Activated CD4-positive, CD25-positive, alpha-beta regulatory T cell treated with anti-CD3 and anti-CD28 coated beads, Interleukin-2, amount 50 U/mL, for 16 hours (primary cell): ENCODE data around the gene CTSC.

Experiments used
- DNase-seq: peaks from one replicate; pipeline ENCODE4 v3.0.0-alpha.2; 2020; ENCODE audit warnings: low read depth, low spot score

CTSC gene

DNA sequence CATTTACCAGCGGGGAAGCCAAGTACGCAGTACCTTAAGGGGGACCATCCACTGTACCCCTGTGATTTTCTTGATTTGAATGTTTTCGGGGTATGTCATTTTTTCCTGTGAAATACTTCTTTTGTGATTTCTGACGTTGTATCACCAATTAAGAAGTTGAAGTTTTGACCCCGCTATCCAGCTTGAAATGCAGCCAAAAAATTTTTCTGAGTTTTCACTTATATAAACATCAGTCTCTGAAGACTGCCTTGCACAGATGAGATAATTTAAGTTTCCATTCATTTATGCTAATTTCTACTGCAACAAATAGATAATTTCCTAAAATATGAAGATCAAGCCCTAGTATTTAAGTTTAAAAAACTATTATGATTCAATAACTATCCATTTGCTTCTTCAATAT is 20.0 kb downstream of the CTSC start:
- no peak for DNase-seq

DNA sequence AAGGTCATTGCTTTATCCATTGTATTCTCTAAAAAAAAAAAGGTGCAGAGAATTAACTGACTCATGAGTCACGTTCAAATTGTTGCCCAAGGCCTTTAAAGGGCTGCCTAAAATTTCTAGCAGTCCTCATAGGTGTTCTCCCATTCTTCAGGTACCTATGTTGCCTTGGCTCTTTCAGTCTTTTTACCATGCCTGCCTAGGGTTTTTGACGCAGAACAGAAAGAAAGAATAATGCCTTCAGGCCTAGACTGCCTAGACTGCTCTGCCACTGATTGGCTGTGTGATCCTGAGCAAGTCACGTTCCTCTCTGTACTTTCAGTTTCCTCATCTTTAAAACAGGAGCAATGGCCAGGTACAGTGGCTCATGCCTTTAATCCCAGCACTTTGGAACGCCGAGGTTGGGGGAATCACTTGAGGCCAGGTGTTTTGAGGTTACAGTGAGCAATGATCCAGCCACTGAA is 21.5 kb downstream of the CTSC start:
- no peak for DNase-seq

GRCh38 chr11:88315015-88315414 is 22.5 kb downstream of the CTSC start:
- DNase-seq: no peak

- no peak for DNase-seq
These were observed 24.1 kb downstream of the CTSC start for GRCh38 chr11:88313441-88313840.

GRCh38 chr11:88312628-88313027 is 24.9 kb downstream of the CTSC start:
- DNase-seq: no peak

- DNase-seq: no peak
These were observed 27.3 kb downstream of the CTSC start for GRCh38 chr11:88310246-88310645.

- no peak for DNase-seq
These were observed 29.0 kb downstream of the CTSC start for GRCh38 chr11:88308576-88308975.

- DNase-seq: no peak
These were observed 29.6 kb downstream of the CTSC start for GRCh38 chr11:88307749-88308425.

DNA sequence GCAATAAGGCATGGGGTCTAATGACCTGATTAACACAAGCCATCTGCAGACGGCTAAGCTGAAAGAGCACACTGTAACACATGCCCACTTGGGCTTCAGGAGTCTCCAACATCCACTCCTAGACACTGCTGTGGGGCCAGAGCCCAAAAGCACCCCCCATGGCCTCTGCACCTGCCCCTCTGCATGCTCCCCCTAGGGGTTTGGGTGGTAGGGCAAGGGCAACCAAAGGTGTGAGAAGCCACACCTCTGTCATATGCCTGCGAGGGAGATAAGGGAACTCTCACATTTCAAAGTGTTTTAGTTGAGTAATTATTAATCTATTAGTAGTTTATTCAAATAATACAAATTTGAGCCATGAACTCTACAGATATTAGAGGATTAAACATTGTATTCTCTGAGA is 30.8 kb downstream of the CTSC start:
- no peak for DNase-seq

GRCh38 chr11:88305430-88305829 is 32.1 kb downstream of the CTSC start:
- no peak for DNase-seq

DNA sequence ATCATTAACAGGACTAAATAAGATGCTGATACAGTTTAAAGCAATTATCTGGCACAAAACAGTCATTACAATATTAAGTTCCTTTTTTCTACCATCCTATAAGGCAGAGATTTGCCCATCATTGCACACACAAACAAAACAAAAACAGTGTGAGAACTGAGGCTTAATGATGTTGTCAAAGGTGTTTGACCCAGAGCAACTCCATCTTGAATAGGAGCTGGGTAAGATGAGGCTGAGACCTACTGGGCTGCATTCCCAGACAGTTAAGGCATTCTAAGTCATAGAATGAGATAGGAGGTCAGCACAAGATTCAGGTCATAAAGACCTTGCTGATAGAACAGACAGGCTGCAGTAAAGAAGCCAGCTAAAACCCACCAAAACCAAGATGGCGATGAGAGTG is 33.2 kb downstream of the CTSC start:
- no peak for DNase-seq

GRCh38 chr11:88303037-88303436 is 34.5 kb downstream of the CTSC start:
- DNase-seq: no peak

GRCh38 chr11:88301488-88302140 is 35.9 kb downstream of the CTSC start:
- no peak for DNase-seq

- DNase-seq: no peak
These were observed 36.5 kb downstream of the CTSC start for GRCh38 chr11:88300888-88301487.

GRCh38 chr11:88297863-88298262 is 39.7 kb downstream of the CTSC start:
- no peak for DNase-seq

GRCh38 chr11:88297421-88297820 is 40.1 kb downstream of the CTSC start:
- DNase-seq: no peak

GRCh38 chr11:88295028-88295427 is 42.5 kb downstream of the CTSC start:
- DNase-seq: no peak

DNA sequence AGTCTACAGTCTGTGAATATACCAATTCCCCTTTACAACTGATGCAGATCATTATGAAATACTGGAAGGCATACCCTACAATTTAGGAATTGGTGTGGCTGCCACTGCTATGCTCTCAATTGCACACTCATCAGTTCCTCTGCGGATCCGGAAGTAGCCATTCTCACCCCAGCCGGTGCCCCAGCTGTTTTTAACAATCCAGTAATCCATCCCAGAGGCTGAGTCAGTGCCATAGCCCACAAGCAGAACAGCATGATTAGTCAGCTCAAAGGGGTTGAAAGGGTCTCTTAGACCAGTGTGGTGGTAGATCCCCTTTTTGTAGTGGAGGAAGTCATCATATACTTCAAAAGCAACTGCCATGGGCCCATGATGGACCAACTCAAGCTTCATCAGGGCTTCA is 43.6 kb downstream of the CTSC start:
- DNase-seq: no peak

DNA sequence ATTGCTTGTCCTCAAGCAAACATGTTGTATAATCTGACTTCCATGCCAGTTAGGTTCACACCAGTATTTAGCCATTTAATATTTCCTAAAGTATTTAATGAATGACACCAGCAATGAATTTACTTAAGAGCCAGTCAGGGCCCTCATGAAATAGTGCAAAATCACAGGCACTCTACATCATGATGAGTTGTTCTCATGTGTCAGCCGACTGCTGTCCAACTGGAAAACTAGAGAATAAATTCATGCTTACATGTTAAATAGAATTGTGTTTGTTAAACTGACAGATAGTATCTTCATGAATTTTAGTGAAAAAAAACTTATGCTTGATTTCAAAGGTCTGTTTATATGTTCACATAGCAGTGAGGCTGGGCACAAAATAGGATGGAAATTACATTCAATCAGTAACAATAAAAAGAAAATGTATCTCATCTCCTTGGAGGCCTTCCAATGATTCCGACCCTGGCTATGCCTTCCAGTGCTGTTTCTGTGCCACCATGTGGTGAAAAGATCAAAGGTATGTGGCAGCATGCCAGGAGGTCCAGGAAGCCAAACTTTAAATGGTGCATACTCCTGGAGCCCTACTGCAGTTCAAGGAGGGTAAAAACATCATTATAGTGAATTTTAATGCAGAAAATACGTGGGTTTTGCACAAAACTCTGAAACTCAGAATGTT is 45.2 kb downstream of the CTSC start:
- DNase-seq: no peak

DNA sequence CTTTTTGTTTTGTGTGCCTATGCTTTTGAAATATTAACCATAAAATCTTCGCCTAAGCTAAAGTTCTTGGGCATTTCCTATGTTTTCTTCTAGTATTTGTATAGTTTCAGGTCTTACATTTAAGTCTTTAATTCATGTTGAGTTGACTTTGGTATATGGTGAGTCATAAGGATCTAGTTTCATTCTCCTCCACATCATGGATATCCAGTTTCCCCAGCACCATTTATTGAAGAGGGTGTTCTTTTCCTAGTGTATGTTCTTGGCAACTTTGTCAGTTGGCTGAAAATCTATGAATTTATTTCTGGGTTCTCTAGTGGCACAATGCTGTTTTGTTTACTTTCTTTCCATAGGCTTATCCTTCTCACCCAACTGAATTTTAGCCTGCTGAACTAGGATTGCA is 49.0 kb downstream of the CTSC start:
- no peak for DNase-seq

DNA sequence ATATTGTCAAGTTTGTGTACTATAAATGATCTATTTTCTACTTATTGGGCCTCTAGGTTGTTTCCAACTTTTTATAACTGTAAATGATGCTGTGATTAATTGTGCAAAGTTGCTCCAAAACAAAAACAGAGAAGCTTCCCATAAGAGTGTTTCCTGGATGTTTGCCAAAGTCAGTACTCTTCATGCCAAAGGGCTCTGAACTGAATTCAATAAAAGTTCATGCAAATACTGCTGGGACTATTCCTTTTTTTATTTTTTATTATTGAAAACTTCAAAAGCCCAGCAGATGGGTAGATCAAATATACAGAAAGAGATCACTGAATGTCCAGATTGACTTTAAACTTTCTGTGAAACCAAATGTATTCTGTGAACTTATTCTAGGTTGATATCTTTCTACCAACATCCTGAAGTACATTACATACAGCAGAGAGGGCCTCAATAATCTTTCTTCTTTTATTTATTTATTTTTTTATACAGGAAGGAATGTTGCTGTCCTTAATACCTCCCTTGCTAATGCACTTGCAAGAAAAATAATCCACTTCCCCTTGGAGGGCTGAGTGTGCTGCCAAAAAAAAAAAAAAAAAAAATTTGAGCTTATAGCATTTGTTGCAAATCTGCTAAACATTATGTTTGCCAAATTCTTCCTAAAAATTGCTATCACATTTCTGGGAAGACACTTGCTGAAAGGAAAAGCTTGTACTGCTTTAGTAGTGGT is 53.0 kb downstream of the CTSC start:
- no peak for DNase-seq
